Spleen (tissue), 7 donors: ENCODE measurements around the gene KCNMB1.

Source experiments
- CTCF ChIP-seq, 11 experiments: fragments of 200-600 bp in 7 of 11; fragments of 450-650 bp in 4 of 11; sonication (generic) in 4 of 11; IDR thresholded peaks in 8 of 11; conservative IDR thresholded peaks in 3 of 11; 1 replicate in 7 of 11; 2 replicates in 4 of 11; pipeline versions ENCODE4 v1.4.0 to v1.8.0; 2016 to 2021; ENCODE audit warnings: antibody characterized with exemption in 11 of 11, inconsistent platforms in 4 of 11, mild to moderate bottlenecking in 1 of 11
- POLR2A ChIP-seq, 3 donors: fragments of 450-650 bp; IDR thresholded peaks; one replicate each; pipeline ENCODE4 v1.5.1; 2017; ENCODE audit warnings: antibody characterized with exemption in 3 of 3, mild to moderate bottlenecking in 1 of 3
- POLR2AphosphoS5 ChIP-seq, 3 donors: sonication (generic); formaldehyde crosslinking; IDR thresholded peaks; one replicate each; pipeline ENCODE4 v1.5.1; 2017; ENCODE audit warnings: antibody characterized with exemption in 3 of 3
- donor health status: DM: no; HTN: no; CAD: no; lungs with moderate emphysema.
- donor health status: DM: no; HTN: no; CAD: no.
- donor health status: DM: no; HTN: no; CAD: no.

- TF ChIP-seq CTCF (IDR thresholded peaks at IDR 0.05 in 8 of 11, conservative IDR thresholded peaks at IDR 0.05 in 3 of 11), result no peak
- TF ChIP-seq POLR2AphosphoS5 (IDR thresholded peaks at IDR 0.05), result peak in 1 of 3 donors; percentile 55
- no peak for TF ChIP-seq POLR2A (IDR thresholded peaks at IDR 0.05)
Observed at GRCh38 chr5:170357955-170358444, 31.2 kb downstream of the KCNMB1 start.
